GM23338 (cell line): ENCODE data around the gene ABR.
"Not testable (repeated sequence)": the region's sequence is repeated elsewhere in the genome, so short reads cannot be mapped to it uniquely, and the experiment has no call there.

Experiments
- CTCF ChIP-seq, 2 experiments: fragments of 200-600 bp in 1 of 2; sonication (generic) in 1 of 2; conservative IDR thresholded peaks; 2 replicates each; pipeline versions ENCODE4 v1.5.1 to v1.6.1; 2016 to 2017; ENCODE audit warnings: antibody characterized with exemption in 2 of 2, low read depth in 2 of 2, mild to moderate bottlenecking in 2 of 2, moderate library complexity in 1 of 2
- EZH2 ChIP-seq: fragments of 200-600 bp; sonication (generic); IDR thresholded peaks from one replicate; pipeline ENCODE4 v1.8.0; 2017; ENCODE audit warnings: antibody characterized with exemption, mild to moderate bottlenecking, low read depth; ENCODE audit not compliant: unreplicated experiment
- JUNB ChIP-seq: IDR thresholded peaks from one replicate; pipeline ENCODE4 v1.6.1; 2016; ENCODE audit warnings: antibody characterized with exemption; ENCODE audit not compliant: unreplicated experiment
- NANOG ChIP-seq: IDR thresholded peaks from 2 replicates; pipeline ENCODE4 v1.6.1; 2016; ENCODE audit warnings: antibody characterized with exemption, borderline replicate concordance
- POLR2AphosphoS5 ChIP-seq: IDR thresholded peaks from 2 replicates; pipeline ENCODE4 v1.6.1; 2016; ENCODE audit warnings: antibody characterized with exemption, low read depth
- REST ChIP-seq: IDR thresholded peaks from one replicate; pipeline ENCODE4 v1.6.1; 2018; ENCODE audit warnings: antibody characterized with exemption; ENCODE audit not compliant: unreplicated experiment

- TF ChIP-seq CTCF (conservative IDR thresholded peaks at IDR 0.05; ENCODE audit: low read depth in 2 of 2); POLR2AphosphoS5; EZH2; REST; JUNB; NANOG: not testable (repeated sequence)
Observed at GRCh38 chr17:1065416-1065815, 114.4 kb downstream of the ABR start.
